SU-DHL-6 (cell line): Measurements from ENCODE around the gene HCFC1R1.

Experiments used
- H2AFZ ChIP-seq: fragments of 200-600 bp; sonication (generic); 2 replicates; pipeline ENCODE4 v1.6.1; 2014; ENCODE audit warnings: low read depth, mild to moderate bottlenecking, moderate library complexity, mixed read lengths, antibody characterized with exemption, low read length; ENCODE audit not compliant: severe bottlenecking
- H3F3A ChIP-seq: fragments of 200-600 bp; shearing (Covaris generic); 2 replicates; pipeline ENCODE4 v1.6.0; 2016; ENCODE audit warnings: antibody characterized with exemption, mild to moderate bottlenecking; ENCODE audit not compliant: insufficient read depth
- H3K27ac ChIP-seq: fragments of 200-600 bp; sonication (generic); 2 replicates; pipeline ENCODE4 v1.5.1; 2016; ENCODE audit warnings: low read depth, mild to moderate bottlenecking, low read length, moderate library complexity, mixed read lengths
- H3K27me3 ChIP-seq: fragments of 200-600 bp; sonication (generic), shearing (Covaris generic); 2 replicates; pipeline ENCODE4 v1.6.0; 2014; ENCODE audit warnings: mild to moderate bottlenecking, low read length
- H3K36me3 ChIP-seq: fragments of 200-600 bp; sonication (generic); 2 replicates; pipeline ENCODE4 v1.6.1; 2014; ENCODE audit warnings: mild to moderate bottlenecking, low read length, mixed read lengths
- H3K4me2 ChIP-seq: fragments of 300-600, 200-600 bp; shearing (Covaris generic), sonication (generic); 2 replicates; pipeline ENCODE4 v1.6.0; 2014; ENCODE audit warnings: low read length, low read depth, mild to moderate bottlenecking; ENCODE audit not compliant: poor library complexity, severe bottlenecking
- H3K4me3 ChIP-seq: fragments of 200-600 bp; sonication (generic); 2 replicates; pipeline ENCODE4 v1.5.1; 2014; ENCODE audit warnings: antibody characterized with exemption, low read length, mild to moderate bottlenecking, mixed read lengths; ENCODE audit not compliant: insufficient read depth, poor library complexity, severe bottlenecking
- H3K79me2 ChIP-seq: fragments of 200-600 bp; sonication (generic); 2 replicates; pipeline ENCODE4 v1.6.1; 2014; ENCODE audit warnings: mild to moderate bottlenecking, low read length, moderate library complexity; ENCODE audit not compliant: insufficient read depth
- H3K9ac ChIP-seq: fragments of 200-600 bp; sonication (generic); 2 replicates; pipeline ENCODE4 v1.7.0; 2014; ENCODE audit warnings: mild to moderate bottlenecking, low read length
- H3K9me2 ChIP-seq: fragments of 200-600 bp; sonication (generic); replicated peaks from 2 replicates; pipeline ENCODE4 v1.6.1; 2014; ENCODE audit warnings: low read length; ENCODE audit not compliant: insufficient read depth
- H3K9me3 ChIP-seq: fragments of 200-600 bp; sonication (generic); 2 replicates; pipeline ENCODE4 v1.6.1; 2014; ENCODE audit warnings: low read length, mixed read lengths; ENCODE audit not compliant: insufficient read depth
- H4K20me1 ChIP-seq: fragments of 200-600 bp; sonication (generic); 2 replicates; pipeline ENCODE4 v1.6.1; 2014; ENCODE audit warnings: low read depth, mild to moderate bottlenecking, antibody characterized with exemption, low read length, moderate library complexity, mixed read lengths
- EZH2phosphoT487 ChIP-seq: fragments of 200-600 bp; sonication (generic), shearing (Covaris generic); conservative IDR thresholded peaks from 2 replicates; pipeline ENCODE4 v1.6.1; 2018; ENCODE audit warnings: mild to moderate bottlenecking, antibody characterized with exemption, low read length, moderate library complexity, mixed read lengths
- TF ChIP-seq, protein P1 (sequence below): fragments of 200-600 bp; sonication (generic); IDR thresholded peaks from one replicate; pipeline ENCODE4 v1.5.1; 2017; ENCODE audit warnings: antibody characterized with exemption, mild to moderate bottlenecking, low read length, moderate library complexity; ENCODE audit not compliant: insufficient read depth, poor library complexity, severe bottlenecking

Gene HCFC1R1

DNA sequence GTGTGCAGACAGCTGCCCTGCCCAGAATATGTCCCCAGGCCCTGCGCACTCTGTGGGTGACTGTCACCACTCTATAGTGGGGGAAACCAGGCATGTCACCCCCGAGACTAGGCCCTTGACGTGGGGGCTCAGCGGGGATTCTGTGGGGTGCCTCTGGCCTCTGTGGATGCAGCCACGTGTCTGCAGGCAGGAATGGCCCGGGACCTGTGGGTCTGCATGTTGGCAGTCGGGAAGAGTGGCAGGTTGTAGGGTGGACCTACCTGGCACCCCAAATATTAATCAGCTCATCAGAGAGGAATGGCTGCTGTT, 42.7 kb upstream of the HCFC1R1 start:
- H3K4me2 ChIP-seq: no peak overlapping the region

DNA sequence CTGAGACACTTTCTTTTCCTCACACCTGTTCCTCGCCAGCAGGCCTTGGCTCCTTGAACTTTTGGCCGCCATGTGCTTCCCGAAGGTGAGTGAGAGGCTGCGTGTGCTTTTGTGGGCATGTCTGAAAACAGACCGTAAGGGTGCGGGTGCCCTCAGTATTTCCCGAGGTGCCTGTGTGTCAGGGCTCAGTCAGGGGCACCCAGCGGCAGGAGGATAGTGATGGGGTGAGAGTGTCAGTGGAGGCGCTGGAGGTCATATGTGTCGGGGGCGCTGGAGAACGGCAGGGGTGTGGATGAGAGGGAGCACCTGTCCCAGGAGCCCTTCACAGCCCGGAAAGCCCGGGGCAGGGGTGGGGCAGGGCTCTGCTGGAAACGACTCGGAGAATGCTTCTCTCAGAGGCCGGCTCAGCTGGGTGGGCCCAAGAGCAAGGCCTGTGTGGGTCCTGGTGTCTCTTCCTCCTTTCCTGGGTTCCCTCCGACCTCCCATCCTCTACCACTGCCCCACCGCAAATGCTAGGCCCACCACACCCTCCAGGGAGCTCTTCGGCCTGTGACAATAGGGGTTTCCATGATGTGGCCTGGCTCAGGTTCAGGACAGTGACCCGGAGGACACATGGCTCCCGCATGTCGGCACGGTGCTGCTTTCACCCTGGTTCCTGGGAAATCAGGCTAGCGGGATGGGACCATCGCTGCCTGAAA, 42.1 kb upstream of the HCFC1R1 start:
- no peak overlapping the region for H3K9ac ChIP-seq
- no peak overlapping the region for H3K4me2 ChIP-seq
- no peaks in the 10 kb centered on the region for H4K20me1 ChIP-seq
- no peaks in the 10 kb centered on the region for H3K36me3 ChIP-seq
- no peak overlapping the region for H2AFZ ChIP-seq
- H3K79me2 ChIP-seq: no peaks in the 10 kb centered on the region
- H3K27me3 ChIP-seq: no peaks in the 10 kb centered on the region
- no peak overlapping the region for H3K4me3 ChIP-seq
- TF ChIP-seq EZH2phosphoT487: no peak
- TF ChIP-seq, protein P1, sequence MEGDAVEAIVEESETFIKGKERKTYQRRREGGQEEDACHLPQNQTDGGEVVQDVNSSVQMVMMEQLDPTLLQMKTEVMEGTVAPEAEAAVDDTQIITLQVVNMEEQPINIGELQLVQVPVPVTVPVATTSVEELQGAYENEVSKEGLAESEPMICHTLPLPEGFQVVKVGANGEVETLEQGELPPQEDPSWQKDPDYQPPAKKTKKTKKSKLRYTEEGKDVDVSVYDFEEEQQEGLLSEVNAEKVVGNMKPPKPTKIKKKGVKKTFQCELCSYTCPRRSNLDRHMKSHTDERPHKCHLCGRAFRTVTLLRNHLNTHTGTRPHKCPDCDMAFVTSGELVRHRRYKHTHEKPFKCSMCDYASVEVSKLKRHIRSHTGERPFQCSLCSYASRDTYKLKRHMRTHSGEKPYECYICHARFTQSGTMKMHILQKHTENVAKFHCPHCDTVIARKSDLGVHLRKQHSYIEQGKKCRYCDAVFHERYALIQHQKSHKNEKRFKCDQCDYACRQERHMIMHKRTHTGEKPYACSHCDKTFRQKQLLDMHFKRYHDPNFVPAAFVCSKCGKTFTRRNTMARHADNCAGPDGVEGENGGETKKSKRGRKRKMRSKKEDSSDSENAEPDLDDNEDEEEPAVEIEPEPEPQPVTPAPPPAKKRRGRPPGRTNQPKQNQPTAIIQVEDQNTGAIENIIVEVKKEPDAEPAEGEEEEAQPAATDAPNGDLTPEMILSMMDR: no peak
- 0 out of 2 replicates have a peak, but pooled peaks cover 4% of the 10 kb centered on the region for H3F3A ChIP-seq
- H3K9me2 ChIP-seq: no peaks in the 10 kb centered on the region
- H3K27ac ChIP-seq: no peak overlapping the region
- H3K9me3 ChIP-seq: no peaks in the 10 kb centered on the region

More for the DNA sequence above, 42.7 kb upstream of the HCFC1R1 start:
- H3F3A ChIP-seq: 0 out of 2 replicates have a peak, but pooled peaks cover 4% of the 10 kb centered on the region
- H3K79me2 ChIP-seq: no peaks in the 10 kb centered on the region
- no peak overlapping the region for H3K9ac ChIP-seq
- no peaks in the 10 kb centered on the region for H3K9me3 ChIP-seq
- no peak overlapping the region for H2AFZ ChIP-seq
- no peak overlapping the region for H3K4me3 ChIP-seq
- H3K27me3 ChIP-seq: no peaks in the 10 kb centered on the region
- no peaks in the 10 kb centered on the region for H3K36me3 ChIP-seq
- H3K27ac ChIP-seq: no peak overlapping the region
- TF ChIP-seq EZH2phosphoT487: no peak
- TF ChIP-seq, protein P1: no peak
- H3K9me2 ChIP-seq: no peaks in the 10 kb centered on the region
- no peaks in the 10 kb centered on the region for H4K20me1 ChIP-seq

DNA sequence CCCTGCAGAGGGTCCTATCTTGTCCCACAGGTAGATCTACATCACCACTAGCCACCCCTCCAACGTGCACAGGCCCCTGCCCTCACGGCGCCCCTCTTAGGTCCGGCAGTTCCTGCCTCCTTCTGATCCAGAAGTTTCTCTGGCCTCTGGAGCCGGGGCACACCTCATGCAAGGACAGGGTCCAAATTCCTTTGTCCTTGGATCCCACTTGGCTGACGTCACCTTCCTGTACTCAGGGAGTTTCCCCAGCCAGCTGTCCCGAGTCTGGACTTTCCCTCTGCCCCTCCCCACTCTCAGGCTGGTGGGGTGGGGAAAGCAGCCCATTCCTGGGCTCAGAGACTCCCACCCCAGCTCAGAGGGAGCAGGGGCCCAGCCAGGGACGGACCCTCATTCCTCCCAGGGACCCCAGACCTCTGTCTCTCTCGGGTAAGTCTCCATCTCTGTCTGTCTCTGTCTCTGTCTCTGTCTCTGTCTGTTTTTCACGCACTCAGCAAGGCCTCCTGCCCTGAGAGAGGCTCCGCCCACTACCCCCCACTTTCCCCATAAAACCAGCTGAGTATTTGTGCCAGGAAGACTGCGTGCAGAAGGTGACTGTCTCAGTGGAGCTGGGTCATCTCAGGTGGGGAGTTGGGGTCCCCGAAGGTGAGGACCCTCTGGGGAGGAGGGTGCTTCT, 41.5 kb upstream of the HCFC1R1 start, which contains the start of gene IL32:
Gene IL32, plus strand, starts transcription at position 572 of the 673 bp plus-strand sequence. CDS start 172 bp downstream, outside the sequence.
- TF ChIP-seq, protein P1: no peak
- no peak for TF ChIP-seq EZH2phosphoT487
- no peak within 1 kb of the TSS for H3K4me2 ChIP-seq
- no peaks in the 10 kb centered on the region for H4K20me1 ChIP-seq
- H3K27ac ChIP-seq: no peak within 1 kb of the TSS
- no peaks in the 10 kb centered on the region for H3K27me3 ChIP-seq
- no peaks in the 10 kb centered on the region for H3K79me2 ChIP-seq
- H3K9ac ChIP-seq: no peak within 1 kb of the TSS
- no peaks in the 10 kb centered on the region for H3K9me2 ChIP-seq
- no peaks in the 10 kb centered on the region for H3K9me3 ChIP-seq
- 0 out of 2 replicates have a peak, but pooled peaks cover 4% of the 10 kb centered on the region for H3F3A ChIP-seq
- H3K36me3 ChIP-seq: no peaks in the 10 kb centered on the region
- H3K4me3 ChIP-seq: no peak within 1 kb of the TSS
- no peak within 1 kb of the TSS for H2AFZ ChIP-seq
